Measurements from ENCODE around the gene SAMHD1.
A peak's percentile ranks its signal among the peaks of the same experiment; 100 is the strongest.
"Not testable (repeated sequence)": the region's sequence is repeated elsewhere in the genome, so short reads cannot be mapped to it uniquely, and the experiment has no call there.

SAMHD1 gene

DNA sequence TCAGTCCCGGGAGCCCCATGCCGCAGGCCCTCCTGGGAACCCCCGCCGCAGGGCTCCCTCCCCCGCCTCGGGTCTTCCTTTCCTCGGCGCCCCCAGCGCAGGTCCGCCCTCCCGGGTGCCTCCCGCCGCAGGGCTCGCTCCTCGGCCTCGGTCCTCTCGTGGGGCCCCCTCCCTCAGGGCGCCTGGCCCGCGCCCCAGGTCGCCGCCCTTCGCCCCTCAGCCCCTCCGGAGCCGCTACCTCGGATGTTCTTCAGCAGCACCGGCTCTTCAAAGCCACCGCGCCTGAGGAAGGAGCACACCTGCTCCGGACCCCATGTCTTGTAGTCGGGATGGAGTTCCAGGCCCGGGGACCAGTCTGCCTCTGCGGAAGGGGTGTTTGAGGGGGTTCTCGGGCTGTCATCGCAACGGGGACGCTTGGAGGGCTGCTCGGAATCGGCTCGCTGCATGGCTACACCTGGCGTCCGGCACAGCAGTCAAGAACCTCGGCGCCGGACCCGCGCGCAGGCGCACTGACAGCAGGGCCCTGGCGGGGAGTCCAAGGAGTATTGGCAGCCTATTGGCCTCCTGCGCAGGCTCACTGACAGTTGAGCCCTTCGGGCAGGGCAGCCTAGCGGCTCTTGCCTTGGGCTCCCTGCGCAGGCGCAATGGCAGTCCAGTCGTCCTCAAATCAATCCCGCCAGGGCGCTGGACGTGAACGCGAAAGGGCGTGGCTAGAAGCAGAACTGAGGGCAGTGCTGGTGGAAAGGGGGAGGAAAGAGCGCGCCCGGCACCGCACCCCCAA lies at the start of gene SAMHD1:
TSS of gene SAMHD1 (minus strand) at position 511 of the 781 bp plus-strand sequence. CDS start at position 446, 65 bp downstream.
- DNase-seq (ENCODE audit: low read depth in 2 of 2) = peak; percentile 75 to 77

DNA sequence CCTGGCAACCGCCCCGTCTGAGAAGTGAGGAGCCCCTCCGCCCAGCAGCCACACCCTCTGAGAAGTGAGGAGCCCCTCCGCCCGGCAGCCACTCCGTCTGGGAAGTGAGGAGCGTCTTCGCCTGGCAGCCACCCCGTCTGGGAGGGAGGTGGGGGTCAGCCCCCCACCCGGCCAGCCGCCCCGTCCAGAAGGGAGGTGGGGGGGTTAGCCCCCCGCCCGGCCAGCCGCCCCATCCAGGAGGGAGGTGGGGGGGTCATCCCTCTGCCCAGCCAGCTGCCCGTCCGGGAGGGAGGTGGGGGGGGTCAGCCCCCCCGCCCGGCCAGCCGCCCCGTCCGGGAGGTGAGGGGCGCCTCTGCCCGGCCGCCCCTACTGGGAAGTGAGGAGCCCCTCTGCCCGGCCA lies 48.7 kb upstream of the SAMHD1 start:
- DNase-seq (ENCODE audit: low read depth in 2 of 2) = not testable (repeated sequence)

DNA sequence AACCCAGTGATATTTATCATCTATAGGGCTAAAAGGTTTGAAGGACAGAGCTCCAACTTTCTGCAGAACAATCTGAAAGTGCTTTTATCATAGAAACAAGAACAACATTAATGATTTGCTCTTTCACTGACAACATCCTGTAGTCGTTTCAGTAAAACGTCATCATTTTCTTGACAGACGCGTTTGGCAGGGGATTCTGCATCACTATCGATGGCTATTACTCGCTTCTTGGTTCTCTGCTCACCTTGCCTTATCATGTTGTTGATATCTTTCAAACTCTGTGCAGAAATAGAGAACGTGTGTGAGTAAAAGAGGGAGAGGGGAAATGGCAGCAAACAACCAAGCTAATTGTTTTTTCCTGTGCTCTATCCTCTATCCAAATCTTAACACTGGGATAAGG lies 47.1 kb upstream of the SAMHD1 start:
- DNase-seq (ENCODE audit: low read depth in 2 of 2) = no peak

DNA sequence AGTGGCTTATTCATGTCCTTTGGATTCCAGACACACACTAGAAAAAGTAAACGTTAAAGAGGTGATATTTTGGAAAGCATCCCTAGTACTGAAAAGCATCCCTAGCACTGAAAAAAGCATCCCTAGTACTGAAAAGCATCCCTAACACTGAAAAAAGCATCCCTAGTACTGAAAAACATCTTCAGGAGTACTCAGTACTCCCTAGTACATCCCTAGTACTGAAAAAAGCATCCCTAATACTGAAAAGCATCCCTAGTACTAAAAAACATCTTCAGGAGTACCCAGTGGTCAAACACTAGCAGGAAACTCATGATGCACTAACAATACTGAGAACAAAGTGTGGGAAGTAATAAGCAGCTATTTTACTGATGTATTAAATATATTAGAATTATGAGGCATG lies 45.6 kb upstream of the SAMHD1 start:
- no peak for DNase-seq (ENCODE audit: low read depth in 2 of 2)

DNA sequence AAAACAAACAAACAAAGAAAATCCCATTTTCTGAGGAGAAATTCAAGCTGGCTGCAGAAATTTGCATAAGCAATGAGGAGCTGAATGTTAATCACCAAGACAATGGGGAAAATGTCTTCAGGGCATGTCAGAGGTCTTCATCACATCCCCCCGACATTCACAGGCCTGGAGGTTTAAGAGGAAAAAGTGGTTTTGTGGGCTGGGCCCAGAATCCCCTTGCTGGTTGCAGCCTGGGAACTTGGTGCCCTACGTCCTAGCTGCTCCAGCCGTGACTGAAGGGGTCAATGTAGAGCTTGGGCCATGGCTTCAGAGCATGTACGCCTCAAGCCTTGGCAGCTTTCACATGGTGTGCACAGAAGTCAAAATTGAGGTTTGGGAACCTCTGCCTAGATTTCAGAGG lies 42.7 kb upstream of the SAMHD1 start:
- not testable (repeated sequence) for DNase-seq (ENCODE audit: low read depth in 2 of 2)

DNA sequence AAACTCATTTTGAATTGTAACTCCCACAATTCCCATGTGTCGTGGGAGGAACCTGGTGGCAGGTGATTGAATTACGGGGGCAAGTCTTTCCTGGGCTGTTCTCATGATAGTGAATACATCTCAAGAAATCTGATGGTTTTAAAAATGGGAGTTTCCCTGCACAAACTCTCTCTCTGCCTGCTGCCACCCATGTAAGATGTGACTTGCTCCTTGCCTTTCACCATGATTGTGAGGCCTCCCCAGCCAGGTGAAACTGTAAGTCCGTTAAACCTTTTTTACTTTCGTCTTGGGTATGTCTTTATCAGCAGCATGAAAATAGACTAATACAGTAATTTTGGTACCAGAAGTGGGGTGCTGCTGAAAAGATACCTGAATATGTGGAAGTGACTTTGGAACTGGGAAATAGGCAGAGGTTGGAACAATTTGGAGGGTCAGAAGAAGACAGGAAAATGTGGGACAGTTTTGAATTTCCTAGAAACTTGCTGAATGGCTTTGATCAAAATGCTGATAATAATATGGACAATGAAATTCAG lies 41.4 kb upstream of the SAMHD1 start:
- no peak for DNase-seq (ENCODE audit: low read depth in 2 of 2)

DNA sequence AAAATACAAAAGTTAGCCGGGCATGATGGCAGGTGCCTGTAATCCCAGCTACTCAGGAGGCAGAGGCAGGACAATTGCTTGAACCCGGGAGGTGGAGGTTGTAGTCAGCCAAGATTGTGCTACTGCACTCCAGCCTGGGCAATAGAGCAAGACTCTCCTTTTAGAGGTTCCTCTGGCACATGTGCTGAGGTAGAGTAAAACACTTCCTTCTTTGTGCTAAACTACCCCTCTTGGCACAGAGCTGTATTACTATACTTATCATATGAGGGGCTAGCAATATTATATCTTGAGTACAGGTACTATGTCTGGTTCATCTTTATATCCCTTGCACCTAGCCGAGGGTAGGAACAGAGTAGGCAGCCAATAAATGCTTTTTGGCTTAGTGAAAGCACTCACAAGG lies 40.2 kb upstream of the SAMHD1 start:
- no peak for DNase-seq (ENCODE audit: low read depth in 2 of 2)

DNA sequence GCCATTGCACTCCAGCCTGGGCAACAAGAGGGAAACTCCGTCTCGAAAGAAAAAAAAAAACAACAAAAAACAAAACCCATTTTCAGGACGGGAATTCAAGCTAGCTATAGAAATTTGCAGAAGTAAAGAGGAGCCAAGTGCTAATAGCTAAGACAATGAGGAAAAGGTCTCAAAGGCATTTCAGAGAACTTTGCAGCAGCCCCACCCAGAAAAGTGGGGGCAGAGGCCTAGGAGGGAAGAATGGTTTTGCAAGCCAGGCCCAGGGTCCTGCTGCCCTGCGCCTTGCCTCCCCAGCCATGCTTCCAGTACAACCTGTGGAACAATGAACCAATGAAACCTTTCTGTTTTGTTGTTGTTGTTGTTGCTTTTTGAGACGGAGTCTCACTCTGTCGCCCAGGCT lies 38.3 kb upstream of the SAMHD1 start:
- no peak for DNase-seq (ENCODE audit: low read depth in 2 of 2)

DNA sequence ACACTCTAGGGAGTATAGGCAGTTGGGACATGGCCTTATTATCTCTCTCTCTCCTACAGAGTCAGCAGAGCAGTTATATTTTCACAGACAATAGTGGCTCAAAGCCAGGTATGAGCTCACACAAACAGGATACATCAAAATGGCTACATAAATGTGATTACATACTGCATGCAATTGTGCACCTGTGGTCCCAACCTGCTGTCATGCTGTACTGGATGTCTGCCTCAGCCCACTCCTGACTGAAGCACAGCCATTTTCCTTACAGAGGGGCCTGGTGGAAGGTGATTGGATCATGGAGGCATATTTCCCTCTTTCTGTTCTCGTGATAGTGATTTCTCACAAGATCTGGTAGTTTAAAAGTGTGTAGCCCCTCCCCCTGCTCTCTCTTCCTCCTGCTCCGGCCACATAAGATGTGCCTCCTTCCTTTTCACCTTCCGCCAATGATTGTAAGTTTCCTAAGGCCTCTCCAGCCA lies 37.0 kb upstream of the SAMHD1 start:
- DNase-seq (ENCODE audit: low read depth in 2 of 2) = no peak

DNA sequence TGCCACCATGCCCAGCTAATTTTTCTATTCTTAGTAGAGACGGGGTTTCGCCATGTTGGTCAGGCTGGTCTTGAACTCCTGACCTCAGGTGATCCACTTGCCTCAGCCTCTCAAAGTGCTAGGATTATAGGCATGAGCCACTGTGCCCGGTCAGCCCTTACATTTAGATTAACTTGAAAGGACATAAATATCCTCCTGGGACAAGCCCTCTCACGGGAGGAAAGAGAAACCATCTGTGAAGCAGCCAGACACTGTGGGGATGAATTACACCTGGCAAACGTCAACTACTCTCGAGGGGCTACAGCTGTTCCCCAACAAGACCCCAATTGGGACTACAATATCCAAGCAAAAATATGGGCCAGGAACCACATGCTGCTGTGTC lies 32.7 kb upstream of the SAMHD1 start:
- no peak for DNase-seq (ENCODE audit: low read depth in 2 of 2)

DNA sequence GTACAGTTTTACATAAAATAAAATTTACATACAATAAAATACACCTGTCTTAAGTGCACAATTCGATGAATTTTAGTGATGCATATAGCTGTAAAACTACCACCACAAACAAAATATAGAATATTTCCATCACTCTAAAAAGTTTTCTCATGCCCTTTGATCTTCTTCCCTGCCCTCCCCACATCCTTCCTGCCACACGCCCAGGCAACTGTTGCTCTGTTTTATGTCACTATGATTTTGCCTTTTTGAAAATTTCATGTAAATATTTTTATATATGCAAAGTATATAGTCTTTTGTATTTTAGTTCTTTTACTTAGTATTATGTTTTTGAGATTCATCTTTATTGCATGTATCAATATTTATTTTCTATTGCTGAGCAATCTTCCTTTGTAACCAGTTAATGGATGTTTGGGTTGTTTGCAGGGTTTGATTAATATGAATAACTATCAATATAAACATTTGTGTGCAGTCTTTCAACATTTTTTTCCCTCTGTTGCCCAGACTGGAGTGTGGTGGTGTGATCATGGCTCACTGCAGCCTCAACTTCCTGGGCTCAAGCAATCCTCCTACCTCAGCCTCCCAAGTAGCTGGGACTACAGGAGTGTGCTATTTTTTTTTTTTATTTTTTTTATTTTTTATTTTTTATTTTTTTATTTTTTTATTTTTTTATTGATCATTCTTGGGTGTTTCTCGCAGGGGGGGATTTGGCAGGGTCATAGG lies 23.8 kb upstream of the SAMHD1 start:
- peak in 1 of 2 donors; percentile 35 for DNase-seq (ENCODE audit: low read depth in 2 of 2)

DNA sequence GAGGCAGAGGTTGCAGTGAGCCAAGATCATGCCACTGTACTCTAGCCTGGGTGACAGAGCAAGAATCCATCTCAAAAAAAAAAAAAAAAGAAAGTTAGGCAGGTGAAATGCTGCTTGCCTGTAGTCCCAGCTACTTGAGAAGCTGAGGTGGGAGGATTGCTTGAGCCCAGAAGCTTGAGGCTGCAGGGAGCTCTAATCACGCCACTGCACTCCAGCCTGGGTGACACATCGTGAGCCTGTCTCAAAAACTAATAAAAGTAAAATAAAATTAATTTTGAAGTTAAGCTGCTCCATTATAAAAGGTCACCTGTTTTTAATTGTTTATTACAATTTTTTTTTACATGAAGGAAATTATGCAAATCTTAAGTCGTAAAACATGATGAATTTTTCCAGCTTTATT lies 23.2 kb upstream of the SAMHD1 start:
- no peak for DNase-seq (ENCODE audit: low read depth in 2 of 2)

DNA sequence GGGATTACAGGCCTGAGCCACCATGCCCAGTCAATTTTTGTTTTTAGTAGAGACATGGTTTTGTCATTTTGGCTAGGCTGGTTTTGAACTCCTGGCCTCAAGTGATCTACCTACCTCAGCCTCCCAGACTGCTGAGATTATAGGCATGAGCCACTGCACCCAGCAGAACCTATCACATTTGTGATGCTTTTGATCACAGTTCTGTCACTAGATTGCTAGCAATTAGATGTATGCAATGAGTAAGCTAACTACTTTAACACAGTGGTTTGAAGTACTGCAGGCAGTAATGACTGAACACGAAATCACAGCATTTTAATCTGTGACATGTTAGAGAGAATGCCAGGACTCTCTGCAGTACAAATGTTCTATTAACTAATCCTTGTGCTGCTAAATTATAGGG lies 19.6 kb upstream of the SAMHD1 start:
- no peak for DNase-seq (ENCODE audit: low read depth in 2 of 2)

DNA sequence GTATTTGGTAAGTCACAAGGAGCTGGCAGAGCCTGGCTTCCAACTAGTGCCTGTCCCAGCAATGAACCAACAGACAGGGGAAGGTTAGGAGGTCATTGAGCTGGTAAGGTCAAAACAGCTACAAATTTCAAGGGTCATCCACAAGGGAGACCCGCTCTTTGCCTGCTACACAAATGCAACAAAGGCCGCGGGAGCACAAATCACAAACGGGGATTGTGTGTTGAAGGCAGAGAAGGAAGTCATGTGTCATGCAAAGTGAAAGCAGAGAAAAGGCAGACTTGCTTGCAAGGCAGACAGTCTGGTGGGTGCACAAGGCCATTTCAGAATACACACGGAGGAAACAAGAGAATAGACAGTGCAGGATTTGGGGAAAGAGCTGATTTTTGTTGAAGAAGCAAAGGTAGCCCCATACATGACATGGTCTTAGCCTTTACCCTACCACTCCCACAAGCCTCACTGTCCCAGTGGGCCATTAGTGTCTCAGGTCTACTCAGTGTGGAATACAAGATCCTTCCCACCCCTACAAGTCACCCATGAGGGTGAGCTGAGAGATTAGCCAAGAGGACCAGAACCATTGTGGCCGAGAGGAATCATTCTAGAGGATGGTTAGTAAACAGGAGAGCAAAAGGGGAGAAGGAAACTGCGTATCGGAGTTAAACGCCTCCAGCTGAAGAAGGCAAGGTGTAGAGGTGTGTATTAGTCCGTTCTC lies 18.1 kb upstream of the SAMHD1 start:
- DNase-seq (ENCODE audit: low read depth in 2 of 2) = no peak

DNA sequence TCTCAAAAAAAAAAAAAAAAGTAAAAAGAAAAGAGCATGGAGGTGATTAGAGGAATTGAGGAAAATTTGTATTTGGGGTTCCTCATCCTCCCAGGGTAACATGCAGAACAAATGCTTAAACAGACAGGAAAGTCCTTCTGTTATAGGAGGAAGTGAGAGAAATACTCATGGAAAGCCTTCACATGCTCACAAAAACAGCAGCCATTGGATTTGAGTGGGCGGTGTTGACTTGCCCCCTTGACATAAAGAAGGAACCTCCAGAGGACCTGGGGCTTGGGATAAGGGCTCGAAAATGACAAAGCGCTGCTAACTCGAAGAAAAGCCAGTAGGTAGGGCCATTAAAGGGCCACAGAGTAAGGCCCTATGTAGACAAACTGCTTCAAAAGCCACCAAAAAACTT lies 17.5 kb upstream of the SAMHD1 start:
- no peak for DNase-seq (ENCODE audit: low read depth in 2 of 2)

DNA sequence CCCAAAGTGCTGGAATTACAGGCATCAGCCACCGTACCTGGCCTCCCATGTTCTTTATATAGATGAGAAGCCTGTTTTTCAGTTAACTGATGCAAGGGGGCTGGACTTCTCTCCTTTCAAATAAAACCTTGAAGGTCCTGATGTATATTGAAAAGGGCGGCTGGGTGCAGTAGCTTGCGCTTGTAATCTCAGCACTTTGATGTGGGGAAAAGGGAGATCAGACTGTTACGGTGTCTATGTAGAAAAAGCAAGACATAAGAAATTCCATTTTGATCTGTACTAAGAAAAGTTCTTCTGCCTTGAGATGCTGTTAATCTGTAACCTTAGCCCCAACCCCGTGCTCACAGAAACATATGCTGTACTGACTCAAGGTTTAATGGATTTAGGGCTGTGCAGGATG lies 16.1 kb upstream of the SAMHD1 start:
- no peak for DNase-seq (ENCODE audit: low read depth in 2 of 2)

DNA sequence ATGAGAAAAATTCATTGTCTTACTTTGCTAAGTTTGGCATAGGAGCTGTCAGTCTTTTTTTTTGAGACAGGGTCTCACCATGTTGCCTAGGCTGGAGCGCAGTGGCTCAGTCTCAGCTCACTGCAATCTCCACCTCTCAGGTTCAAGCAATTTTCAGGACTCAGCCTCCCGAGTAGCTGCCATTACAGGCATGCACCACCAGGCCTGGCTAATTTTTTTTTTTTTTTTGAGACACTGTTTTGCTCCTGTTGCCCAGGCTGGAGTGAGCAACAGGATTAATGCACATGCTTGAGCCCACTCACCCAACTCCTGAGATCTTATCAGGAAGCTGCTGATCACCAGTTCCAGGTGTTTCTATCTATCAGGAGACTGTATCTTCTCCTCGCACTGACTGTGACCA lies 15.5 kb upstream of the SAMHD1 start:
- DNase-seq (ENCODE audit: low read depth in 2 of 2) = not testable (repeated sequence)

DNA sequence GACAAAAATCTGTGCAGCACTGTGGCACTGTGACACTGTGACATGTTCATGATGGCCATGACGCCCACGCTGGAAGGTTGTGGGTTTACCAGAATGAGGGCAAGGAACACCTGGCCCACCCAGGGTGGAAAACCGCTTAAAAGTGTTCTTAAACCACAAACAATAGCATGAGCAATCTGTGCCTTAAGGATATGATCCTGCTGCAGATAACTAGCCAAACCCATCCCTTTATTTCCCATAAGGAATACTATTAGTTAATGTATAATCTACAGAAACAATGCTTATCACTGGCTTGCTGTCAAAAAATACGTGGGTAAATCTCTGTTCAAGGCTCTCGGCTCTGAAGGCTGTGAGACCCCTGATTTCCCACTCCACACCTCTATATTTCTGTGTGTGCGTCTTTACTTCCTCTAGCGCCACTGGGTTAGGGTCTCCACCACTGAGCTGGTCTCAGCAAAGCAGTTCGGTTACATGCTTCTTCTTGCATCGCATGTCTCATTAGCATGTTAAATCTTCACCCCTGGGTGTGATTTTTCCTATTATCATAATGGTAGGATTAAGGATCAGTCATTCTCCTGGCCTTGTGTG lies 10.9 kb upstream of the SAMHD1 start:
- not testable (repeated sequence) for DNase-seq (ENCODE audit: low read depth in 2 of 2)

DNA sequence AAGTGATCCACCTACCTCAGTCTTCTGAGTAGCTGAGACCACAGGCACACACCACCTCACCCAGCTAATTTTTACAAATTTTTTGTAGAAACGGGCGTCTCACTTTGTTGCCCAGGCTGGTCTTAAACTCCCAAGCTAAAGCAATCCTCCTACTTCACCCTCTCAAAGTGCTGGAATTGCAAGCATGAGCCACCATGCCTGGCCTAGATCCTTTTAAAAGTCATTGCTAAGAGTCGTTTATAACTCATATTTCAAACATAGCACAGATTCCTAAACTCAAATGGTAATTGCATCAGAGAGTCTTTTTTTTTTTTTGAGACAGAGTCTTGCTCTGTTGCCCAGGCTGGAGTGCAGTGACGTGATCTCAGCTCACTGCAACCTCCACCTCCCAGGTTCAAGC lies 7.7 kb upstream of the SAMHD1 start:
- no peak for DNase-seq (ENCODE audit: low read depth in 2 of 2)

DNA sequence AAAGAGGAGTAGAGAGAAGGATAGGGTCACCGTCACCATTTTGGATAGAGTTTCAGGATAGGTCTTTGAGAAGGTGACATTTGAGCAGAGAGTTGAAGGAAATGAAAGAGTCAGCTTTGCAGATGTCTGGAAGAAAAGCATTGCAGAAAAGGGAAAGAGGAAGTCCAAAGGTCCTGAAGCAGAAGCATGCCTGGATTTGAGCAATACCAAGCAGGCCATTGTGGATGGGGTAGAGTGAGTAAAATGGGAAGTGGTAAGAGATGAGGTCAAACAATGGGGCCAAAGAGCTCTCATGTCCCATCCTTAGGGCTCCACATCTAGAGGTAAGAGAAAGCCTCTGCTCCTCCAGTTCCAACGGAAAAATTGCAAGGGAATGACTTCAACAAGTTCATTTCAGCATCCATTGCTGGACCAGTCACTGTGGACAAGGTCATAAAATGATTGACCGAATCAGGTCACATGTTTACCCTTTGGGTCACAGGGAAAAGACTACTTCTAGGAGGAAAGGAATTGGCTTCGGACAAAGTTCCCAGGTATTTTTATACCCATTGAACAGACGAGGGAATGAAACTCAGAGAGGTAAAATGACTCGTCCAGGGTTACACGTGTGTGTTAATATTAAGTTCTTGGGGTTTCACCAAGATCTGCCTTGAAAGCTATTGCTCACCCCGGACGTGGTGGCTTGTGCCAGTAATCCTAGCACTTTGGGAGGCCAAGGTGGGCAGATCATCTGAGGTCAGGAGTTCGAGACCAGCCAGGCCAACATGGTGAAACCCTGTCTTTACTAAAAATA lies 6.6 kb upstream of the SAMHD1 start:
- no peak for DNase-seq (ENCODE audit: low read depth in 2 of 2)

DNA sequence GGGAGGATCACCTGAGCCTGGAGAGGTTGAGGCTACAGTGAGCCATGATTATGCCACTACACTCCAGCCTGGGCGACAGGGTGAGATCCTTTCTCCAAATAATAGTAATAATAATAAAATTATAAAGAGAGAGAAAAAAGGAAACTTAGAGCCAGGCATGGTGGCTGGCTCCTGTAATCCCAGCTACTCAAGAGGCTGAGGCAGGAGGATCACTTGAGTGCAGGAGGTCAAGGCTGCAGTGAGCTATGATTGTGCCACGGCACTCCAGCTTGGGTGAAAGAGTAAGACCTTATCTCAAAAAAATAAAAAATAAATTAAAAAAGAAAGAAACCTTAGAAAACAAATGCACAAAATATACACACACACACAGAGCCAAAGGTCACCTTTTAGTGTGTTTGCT lies 5.2 kb upstream of the SAMHD1 start:
- DNase-seq (ENCODE audit: low read depth in 2 of 2) = no peak
